Thymus (tissue), 11 donors: ENCODE results near the gene GET4. TPM values are rescaled to one million over a fixed set of nuclear protein-coding genes. Genes with fewer than 3 reads are reported as not detected.

Experiments used
- DNase-seq, 9 donors: peaks; one replicate each; pipeline ENCODE4 v3.0.0-alpha.2; 2013; ENCODE audit warnings: low spot score in 9 of 9, low read depth in 6 of 9, missing footprints in 1 of 9
- H3K27ac ChIP-seq, 2 donors: one replicate each; pipeline ENCODE4 v1.5.1; 2013; ENCODE audit warnings: control low read depth in 1 of 2, low read depth in 1 of 2, low read length in 1 of 2, mild to moderate bottlenecking in 1 of 2, moderate library complexity in 1 of 2
- H3K27me3 ChIP-seq, 2 donors: one replicate each; pipeline ENCODE4 v1.5.1; 2013; ENCODE audit warnings: low read length in 1 of 2; ENCODE audit not compliant: control insufficient read depth in 2 of 2, insufficient read depth in 1 of 2
- H3K36me3 ChIP-seq, 2 donors: one replicate each; pipeline ENCODE4 v1.5.1; 2013; ENCODE audit warnings: low read length in 1 of 2, mild to moderate bottlenecking in 1 of 2, moderate library complexity in 1 of 2; ENCODE audit not compliant: control insufficient read depth in 2 of 2, insufficient read depth in 2 of 2
- H3K4me1 ChIP-seq, 2 donors: one replicate each; pipeline ENCODE4 v1.5.1; 2013; ENCODE audit warnings: low read length in 2 of 2; ENCODE audit not compliant: control insufficient read depth in 2 of 2, insufficient read depth in 2 of 2
- H3K4me3 ChIP-seq, 2 donors: one replicate each; pipeline ENCODE4 v1.5.1; 2013; ENCODE audit warnings: low read length in 2 of 2, control low read depth in 1 of 2, mild to moderate bottlenecking in 1 of 2
- H3K9me3 ChIP-seq, 2 donors: one replicate each; pipeline ENCODE4 v1.5.1; 2013; ENCODE audit warnings: low read length in 1 of 2, mild to moderate bottlenecking in 1 of 2; ENCODE audit not compliant: control insufficient read depth in 2 of 2, insufficient read depth in 1 of 2
- WGBS: extraction: QIAGEN DNeasy Blood & Tissue Kit; methylation state at CpG from one replicate; pipeline ENCODE4 v1.1.7; 2013; 5-methylcytosine and 5-hydroxymethylcytosine counted together
- polyA plus RNA-seq: library from polyadenylated mRNA; stranded (reverse); fragments of 200-250 nt; gene quantifications from one replicate; pipeline ENCODE4 v1.2.3, GENCODE V29; 2013
- total RNA-seq: library from RNA; stranded (reverse); fragments of 120-200 nt; gene quantifications from one replicate; pipeline ENCODE4 v1.2.4, GENCODE V29; 2013
- donor health status: healthy.

Gene GET4
- total and polyA plus RNA-seq, 2 donors = 24.3 to 84.7 TPM

DNA sequence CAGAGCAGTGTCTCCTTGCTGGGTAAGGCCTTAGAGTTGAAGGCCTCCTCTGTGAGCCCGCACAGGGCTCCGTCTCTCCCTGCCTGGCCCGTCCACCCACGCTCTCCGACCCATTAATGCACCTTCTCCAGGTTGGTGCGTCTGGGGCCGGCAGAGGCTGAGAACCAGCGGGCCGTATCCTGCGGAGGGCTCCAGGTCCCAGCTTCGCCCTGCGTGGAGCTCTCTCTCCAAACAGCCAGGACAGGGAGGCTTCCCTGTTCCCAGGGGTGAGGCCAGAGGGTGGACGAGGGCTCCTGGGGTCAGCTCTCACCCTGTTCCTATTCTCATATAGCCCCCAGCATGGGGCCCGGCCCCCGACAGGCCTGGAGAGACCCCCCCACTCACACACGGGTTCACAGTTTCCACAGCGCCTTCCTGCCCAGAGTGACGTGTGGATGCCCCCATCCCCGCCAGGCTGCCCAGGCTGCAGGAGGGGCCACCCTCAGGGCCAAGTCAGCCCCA is 34.6 kb downstream of the GET4 start:
- Histone ChIP-seq H3K27ac (no peak overlapping the region), H3K9me3 (no peaks in the 10 kb centered on the region), H3K4me1 (no peaks in the 10 kb centered on the region), H3K36me3 (no peaks in the 10 kb centered on the region), H3K4me3 (no peak overlapping the region), H3K27me3 (peaks cover 23 to 42% of the 10 kb centered on the region in 2 donors)
- DNase-seq = no peak
- 84% methylated on average over 19 of the region's 19 CpGs for WGBS

DNA sequence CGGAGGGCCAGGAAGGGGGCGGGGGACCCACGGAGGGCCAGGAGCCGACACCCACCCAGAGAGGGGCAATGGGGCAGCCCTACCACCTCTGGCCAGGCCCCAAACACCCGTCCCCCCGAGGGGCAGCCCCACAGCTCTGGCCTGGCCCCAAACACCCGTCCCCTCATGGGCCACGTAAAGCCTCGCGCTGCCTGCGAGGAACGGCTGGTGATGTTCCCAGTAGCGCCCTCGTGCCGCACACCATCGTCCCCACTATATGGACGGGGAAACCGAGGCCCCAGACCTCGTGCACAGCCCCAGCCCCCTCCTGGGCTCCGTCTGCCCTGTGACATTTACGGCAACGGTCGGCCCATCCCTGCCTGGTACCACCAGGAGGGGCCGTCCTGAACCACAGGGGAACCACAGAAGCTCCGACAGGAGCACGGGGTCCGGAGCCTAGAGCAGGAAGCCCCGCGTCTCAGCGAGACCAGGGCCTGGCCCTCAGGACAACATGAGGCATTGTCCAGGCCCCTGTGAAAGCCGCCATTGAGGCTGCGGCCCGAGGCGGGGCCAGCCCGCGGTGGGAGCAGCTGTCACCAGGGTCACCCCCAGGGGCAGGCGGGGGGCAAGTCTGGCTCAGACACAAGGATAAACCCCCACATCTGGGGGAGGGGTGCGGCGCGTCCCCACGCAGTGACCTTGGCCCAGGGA is 35.6 kb downstream of the GET4 start:
- H3K36me3 ChIP-seq = no peaks in the 10 kb centered on the region
- H3K9me3 ChIP-seq = no peaks in the 10 kb centered on the region
- no peak overlapping the region for H3K4me3 ChIP-seq
- H3K27me3 ChIP-seq = peaks cover 23 to 42% of the 10 kb centered on the region in 2 donors
- no peaks in the 10 kb centered on the region for H3K4me1 ChIP-seq
- H3K27ac ChIP-seq = no peak overlapping the region
- WGBS = 92% methylated on average over 41 of the region's 41 CpGs
- DNase-seq = no peak

DNA sequence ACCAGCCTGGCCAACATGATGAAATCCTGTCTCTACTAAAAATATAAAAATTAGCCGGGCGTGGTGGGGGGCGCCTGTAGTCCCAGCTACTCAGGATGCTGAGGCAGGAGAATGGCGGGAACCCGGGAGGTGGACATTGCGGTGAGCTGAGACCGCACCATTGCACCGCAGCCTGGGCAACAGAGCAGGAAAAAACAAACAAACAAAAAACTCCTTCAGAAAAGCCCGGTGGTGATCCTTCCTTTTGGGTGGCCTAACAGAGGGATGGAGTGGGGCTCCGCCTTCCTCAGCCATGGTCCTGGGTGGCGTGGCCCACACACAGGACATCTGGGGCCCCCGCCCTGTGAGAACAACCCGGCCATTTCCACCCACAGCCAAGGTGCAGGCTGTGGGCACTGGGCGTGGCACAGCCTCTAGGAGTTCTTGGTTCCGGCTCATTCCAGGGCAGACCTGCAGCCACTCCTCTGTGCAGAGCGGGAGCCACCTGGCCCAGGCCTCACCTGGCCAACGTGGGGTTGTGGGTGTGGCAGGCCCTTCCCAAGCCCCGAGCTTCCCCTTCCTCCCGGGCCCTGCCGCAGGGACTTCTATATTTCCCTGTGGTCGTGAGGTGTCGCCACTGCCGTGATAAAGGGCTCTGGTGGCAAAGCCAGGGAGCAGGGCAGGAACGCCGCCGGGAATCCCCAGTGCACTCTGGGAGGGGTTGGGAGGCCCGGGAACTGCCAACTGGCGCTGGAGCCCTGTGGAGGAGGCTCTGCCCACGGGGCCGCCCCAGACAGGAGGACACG is 37.6 kb downstream of the GET4 start:
- Histone ChIP-seq H3K9me3 (no peaks in the 10 kb centered on the region), H3K4me3 (no peak overlapping the region), H3K27me3 (peaks cover 15 to 28% of the 10 kb centered on the region in 2 donors), H3K4me1 (no peaks in the 10 kb centered on the region), H3K36me3 (no peaks in the 10 kb centered on the region), H3K27ac (no peak overlapping the region)
- DNase-seq = no peak
- 91% methylated on average over 31 of the region's 31 CpGs for WGBS

DNA sequence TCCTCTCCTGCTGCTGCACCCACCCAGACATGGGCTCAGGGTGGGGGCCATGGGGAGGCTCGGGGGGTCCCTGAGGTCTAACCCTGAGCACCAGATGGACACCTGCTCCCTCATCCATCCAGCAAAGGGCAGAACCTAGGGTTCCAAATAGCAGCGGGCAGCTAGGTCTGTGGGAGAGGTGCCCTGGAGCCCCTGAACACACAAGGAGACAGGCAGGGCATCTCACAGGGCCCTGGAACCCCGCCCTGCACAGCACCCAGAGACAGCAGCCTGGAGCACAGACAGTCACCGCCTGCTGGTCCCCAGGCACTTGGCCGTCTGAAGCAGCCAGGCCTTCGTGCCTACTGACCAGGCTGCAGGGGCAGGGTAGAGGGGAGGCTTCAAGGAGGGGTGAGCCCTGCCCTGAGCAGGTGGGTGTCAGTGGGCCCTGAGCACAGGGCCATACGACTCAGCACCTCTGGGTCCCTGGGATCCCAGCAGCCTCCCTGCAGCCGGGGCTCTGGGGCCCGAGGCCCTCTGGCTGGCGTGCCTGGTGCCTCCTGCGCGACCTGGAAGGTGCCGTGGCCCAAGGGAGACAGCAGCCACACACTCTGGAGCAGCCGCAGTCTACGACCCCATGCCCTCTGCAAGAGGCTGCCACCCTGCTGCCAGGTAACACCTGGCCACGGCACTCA is 38.3 kb downstream of the GET4 start:
- WGBS = 92% methylated on average over 16 of the region's 16 CpGs
- H3K4me3 ChIP-seq = no peak overlapping the region
- H3K27ac ChIP-seq = no peak overlapping the region
- no peak for DNase-seq
- peaks cover 10 to 22% of the 10 kb centered on the region in 2 donors for H3K27me3 ChIP-seq
- H3K36me3 ChIP-seq = no peaks in the 10 kb centered on the region
- H3K9me3 ChIP-seq = no peaks in the 10 kb centered on the region
- no peaks in the 10 kb centered on the region for H3K4me1 ChIP-seq

DNA sequence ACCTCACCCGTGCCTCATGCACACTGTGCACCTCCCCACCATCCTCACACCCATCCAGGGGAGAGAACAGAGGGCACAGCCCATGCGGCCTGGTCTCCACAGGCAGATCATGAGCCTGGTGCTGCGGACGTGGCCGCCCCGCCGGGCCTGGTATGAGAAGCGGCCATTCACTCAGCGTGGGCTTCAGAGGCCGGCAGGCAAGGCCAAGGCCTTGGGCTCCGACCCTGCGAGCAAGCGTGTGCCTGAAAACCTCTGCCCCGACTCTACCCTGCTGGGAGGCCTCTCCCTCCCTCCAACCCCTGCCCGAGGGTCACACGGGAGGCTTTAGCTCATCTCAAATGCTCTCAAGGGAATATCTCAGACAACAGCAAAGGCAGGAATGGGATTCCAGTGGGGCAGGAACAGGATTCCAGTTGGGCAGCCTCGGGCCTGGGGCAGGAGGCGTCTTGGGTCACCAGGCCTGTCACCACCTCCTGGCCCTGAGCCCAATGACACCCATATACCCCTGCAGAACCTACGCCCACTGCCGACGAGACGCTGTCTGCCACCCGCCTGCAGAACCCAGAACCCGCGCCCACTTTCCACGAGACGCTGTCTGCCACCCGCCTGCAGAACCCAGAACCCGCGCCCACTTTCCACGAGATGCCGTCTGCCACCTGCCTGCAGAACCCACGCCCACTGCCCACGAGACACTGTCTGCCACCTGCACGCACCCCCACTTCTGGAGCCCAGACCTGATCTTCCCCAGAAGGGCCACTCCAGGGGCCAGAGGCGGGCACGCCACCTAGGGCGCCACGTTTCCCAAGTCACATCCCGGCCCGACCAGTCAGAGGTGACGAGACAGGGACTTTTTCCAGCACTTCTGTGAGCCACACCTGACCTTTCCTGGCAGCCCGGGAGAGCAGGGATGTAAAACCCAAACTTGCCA is 39.2 kb downstream of the GET4 start:
- no peaks in the 10 kb centered on the region for H3K36me3 ChIP-seq
- H3K9me3 ChIP-seq = no peaks in the 10 kb centered on the region
- H3K4me3 ChIP-seq = no peak overlapping the region
- peaks cover 2 to 13% of the 10 kb centered on the region in 2 donors for H3K27me3 ChIP-seq
- 93% methylated on average over 43 of the region's 43 CpGs for WGBS
- no peak overlapping the region for H3K27ac ChIP-seq
- H3K4me1 ChIP-seq = no peaks in the 10 kb centered on the region
- DNase-seq = no peak

DNA sequence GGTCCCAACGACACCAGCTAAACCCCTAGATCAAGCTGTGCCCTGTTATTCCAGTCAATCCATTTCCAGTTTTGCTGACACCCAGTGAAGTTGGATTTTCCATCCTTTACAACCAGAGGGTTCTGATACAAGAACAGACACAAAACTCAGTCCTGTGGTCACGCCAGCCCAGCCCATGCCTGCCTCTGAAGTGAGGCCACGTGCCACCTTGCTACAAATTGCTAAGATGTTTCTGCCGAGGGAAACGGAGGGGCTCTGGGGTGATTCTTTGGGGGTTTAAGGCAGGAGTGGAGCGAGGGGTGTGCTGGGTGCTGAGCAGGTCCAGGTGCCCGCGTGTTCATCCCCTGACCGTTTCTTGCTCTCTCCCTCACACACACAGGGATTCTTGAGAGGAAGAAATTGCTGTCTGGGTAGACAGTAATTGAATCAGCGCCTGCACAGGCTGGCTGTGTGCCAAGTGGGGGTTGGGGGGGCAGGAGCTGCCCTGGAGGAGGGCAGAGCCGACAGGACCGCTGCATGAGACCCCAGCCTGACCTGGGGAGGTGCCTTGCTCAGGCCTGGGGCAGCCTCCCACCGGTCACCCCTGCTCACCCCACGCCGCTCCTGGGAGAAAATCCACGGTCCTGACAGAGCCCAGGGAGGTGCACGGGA is 40.1 kb downstream of the GET4 start:
- Histone ChIP-seq H3K36me3 (no peaks in the 10 kb centered on the region), H3K4me3 (no peak overlapping the region), H3K27ac (no peak overlapping the region), H3K27me3 (peaks cover 0 to 5% of the 10 kb centered on the region in 2 donors), H3K4me1 (peaks cover 0 to 8% of the 10 kb centered on the region in 2 donors), H3K9me3 (peaks cover 0 to 6% of the 10 kb centered on the region in 2 donors)
- 85% methylated on average over 17 of the region's 17 CpGs for WGBS
- no peak for DNase-seq

DNA sequence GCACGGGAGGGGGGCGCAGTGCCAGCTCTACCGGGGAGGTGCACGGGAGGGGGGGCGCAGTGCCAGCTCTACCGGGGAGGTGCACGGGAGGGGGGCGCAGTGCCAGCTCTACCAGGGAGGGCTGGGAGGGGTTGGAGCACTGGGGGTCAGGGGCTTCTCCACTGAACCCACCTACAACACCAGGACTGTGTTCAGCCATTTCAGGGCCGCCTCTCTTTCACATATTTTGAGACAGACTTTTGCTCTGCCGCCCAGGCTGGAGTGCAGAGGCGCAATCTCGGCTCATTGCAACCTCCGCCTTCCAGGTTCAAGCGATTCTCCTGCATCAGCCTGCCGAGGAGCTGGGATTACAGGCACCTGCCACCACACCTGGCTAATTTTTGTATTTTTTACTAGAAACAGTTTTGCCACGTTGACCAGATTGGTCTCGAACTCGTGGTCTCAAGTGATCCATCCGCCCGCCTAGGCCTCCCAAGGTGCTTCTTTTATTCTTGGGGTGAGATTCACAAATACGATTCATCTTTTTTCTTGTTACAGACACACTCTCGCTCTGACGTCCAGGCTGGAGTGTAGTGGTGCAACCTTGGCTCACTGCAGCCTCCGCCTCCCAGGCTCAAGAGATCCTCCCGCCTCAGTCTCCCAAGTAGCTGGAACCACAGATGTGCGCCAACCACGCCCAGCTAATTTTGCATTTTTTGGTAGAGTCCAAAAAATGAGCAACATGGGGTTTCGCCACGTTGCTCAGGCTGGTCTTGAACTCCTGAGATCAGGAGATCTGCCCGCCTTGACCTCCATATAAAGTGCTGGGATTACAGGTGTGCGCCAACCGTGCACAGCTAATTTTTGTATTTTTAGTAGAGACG is 41.1 kb downstream of the GET4 start:
- DNase-seq = no peak
- Histone ChIP-seq H3K9me3 (peaks cover 0 to 6% of the 10 kb centered on the region in 2 donors), H3K27ac (no peak overlapping the region), H3K4me3 (no peak overlapping the region), H3K4me1 (peaks cover 10 to 19% of the 10 kb centered on the region in 2 donors), H3K27me3 (no peaks in the 10 kb centered on the region), H3K36me3 (no peaks in the 10 kb centered on the region)
- WGBS = 96% methylated on average over 28 of the region's 33 CpGs
